ENCODE measurements around the gene LYPD6B.

GRCh38 chr2:149005471-149006077, 32.9 kb upstream of the LYPD6B start:
- no peak for TF ChIP-seq CTCF (IDR thresholded peaks at IDR 0.05; ENCODE audit: insufficient read depth, low read length)
- TF ChIP-seq POLR2AphosphoS5 (IDR thresholded peaks at IDR 0.05; ENCODE audit: low read depth): no peak
- TF ChIP-seq SPI1 (IDR thresholded peaks at IDR 0.05; ENCODE audit: borderline replicate concordance, low read depth): no peak

Data from HL-60 (cell line).